Psoas muscle (tissue), 8 donors: Measurements from ENCODE around the gene RNF212. TPM values are rescaled to one million over a fixed set of nuclear protein-coding genes. Genes with fewer than 3 reads are reported as not detected.

Source experiments
- ATAC-seq, 4 donors: fragments of 200-7000 bp; cut with Tn5 transposase; one replicate each; pipeline ENCODE4 v1.9.1; 2020; ENCODE audit warnings: moderate library complexity in 3 of 4, mild to moderate bottlenecking in 2 of 4
- DNase-seq, 2 donors: peaks; one replicate each; pipeline ENCODE4 v3.0.0-alpha.2; 2020
- H3K27ac ChIP-seq: fragments of 200-600 bp; one replicate; pipeline ENCODE4 v1.8.0; 2022
- H3K27me3 ChIP-seq, 3 donors: fragments of 200-600 bp in 1 of 3; one replicate each; pipeline versions ENCODE4 v1.6.1 to v1.8.0; 2013 to 2022; ENCODE audit warnings: low read length in 2 of 3, mild to moderate bottlenecking in 2 of 3, moderate library complexity in 1 of 3; ENCODE audit not compliant: insufficient read depth in 3 of 3
- H3K36me3 ChIP-seq, 2 donors: fragments of 200-600 bp in 1 of 2; one replicate each; pipeline versions ENCODE4 v1.6.1 to v1.8.0; 2013 to 2022; ENCODE audit warnings: low read depth in 1 of 2, mild to moderate bottlenecking in 1 of 2, moderate library complexity in 1 of 2; ENCODE audit not compliant: insufficient read depth in 1 of 2
- H3K4me1 ChIP-seq: fragments of 200-600 bp; one replicate; pipeline ENCODE4 v1.8.0; 2022
- H3K4me3 ChIP-seq: fragments of 200-600 bp; one replicate; pipeline ENCODE4 v1.8.0; 2022; ENCODE audit warnings: mild to moderate bottlenecking
- H3K9me3 ChIP-seq: fragments of 200-600 bp; one replicate; pipeline ENCODE4 v1.8.0; 2022
- CTCF ChIP-seq: fragments of 200-600 bp; IDR thresholded peaks from one replicate; pipeline ENCODE4 v1.8.0; 2022; ENCODE audit warnings: antibody characterized with exemption
- WGBS, 3 donors: extraction: QIAGEN DNeasy Blood & Tissue Kit; methylation state at CpG; one replicate each; pipeline versions ENCODE4 v1.1.6 to v1.1.7; 2013; 5-methylcytosine and 5-hydroxymethylcytosine counted together
- intact Hi-C, 2 donors: fragments of 100-400 bp; cut with DNase I; formaldehyde crosslinking; loops; one replicate each; pipeline versions ENCODE4 v1.11.0 to v1.14.2; 2022
- polyA plus RNA-seq, 3 donors: library from polyadenylated mRNA; stranded (reverse); fragments of 200-250 nt; gene quantifications; one replicate each; pipeline ENCODE4 v1.2.3, GENCODE V29; 2013
- total RNA-seq, 4 donors: library from RNA; stranded (reverse); fragmentation: NEBNext Ultra II Directional in 2 of 4; extraction: Animal tissue kit (Norgen Biotek cat#: 25700) in 2 of 4; gene quantifications; one replicate each; pipeline versions ENCODE4 v1.2.1 to v1.2.4, GENCODE V29; 2021 to 2023
- donor health status: healthy with polysubstance abuse.
- donor health status: DM: no; HTN: no; CAD: no; lungs with moderate emphysema.
- donor health status: Bipolar disorder and iron deficiency.
- donor health status: healthy.
- donor health status: DM: yes; HTN: yes; CAD: no.
- donor health status: DM: no; HTN: no; CAD: no.
- donor health status: DM: no; HTN: no; CAD: no.
- donor health status: DM: yes; HTN: yes; CAD: no.

The RNF212 gene
- total and polyA plus RNA-seq, 7 donors = 0.03 to 1.5 (median 0.42) TPM

DNA sequence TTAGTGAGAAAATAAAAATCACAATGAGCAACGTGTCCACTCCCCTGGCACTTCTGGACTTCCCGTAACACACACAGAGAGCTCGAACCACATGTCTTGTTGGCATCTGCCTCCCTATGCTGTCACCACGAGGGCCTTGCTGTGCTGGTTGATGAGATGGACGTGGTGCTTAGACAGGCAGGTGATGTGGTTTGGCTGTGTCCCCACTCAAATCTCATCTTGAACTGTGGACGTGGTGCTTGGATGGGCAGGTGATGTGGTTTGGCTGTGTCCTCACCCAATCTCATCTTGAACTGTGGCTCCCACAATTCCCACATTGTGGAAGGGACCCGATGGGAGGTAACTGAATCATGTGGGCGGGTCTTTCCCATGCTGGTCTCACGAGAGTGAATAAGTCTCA, 61.9 kb downstream of the RNF212 start:
- intact Hi-C loops = no loop called here
- no peak overlapping the region for H3K4me3 ChIP-seq
- no peaks in the 10 kb centered on the region for H3K9me3 ChIP-seq
- H3K27ac ChIP-seq = no peak overlapping the region
- ATAC-seq (no peak), DNase-seq (no peak)
- H3K4me1 ChIP-seq = peaks cover 7% of the 10 kb centered on the region
- 57 to 68% (median 62%) methylated on average over 9 of the region's 9 CpGs for WGBS, 3 donors
- no peak for TF ChIP-seq CTCF
- H3K36me3 ChIP-seq = no peaks in the 10 kb centered on the region
- H3K27me3 ChIP-seq = peaks cover 0 to 69% (median 14%) of the 10 kb centered on the region in 3 donors

GRCh38 chr4:1050486-1051213, 62.7 kb downstream of the RNF212 start:
- peaks cover 0 to 65% (median 14%) of the 10 kb centered on the region in 3 donors for H3K27me3 ChIP-seq
- ATAC-seq = no peak

GRCh38 chr4:1049591-1049905, 63.8 kb downstream of the RNF212 start:
- intact Hi-C loops = no loop called here
- Histone ChIP-seq H3K27ac (no peak overlapping the region), H3K9me3 (no peaks in the 10 kb centered on the region), H3K36me3 (no peaks in the 10 kb centered on the region), H3K4me1 (peaks cover 7% of the 10 kb centered on the region), H3K4me3 (no peak overlapping the region), H3K27me3 (peaks cover 0 to 72% (median 21%) of the 10 kb centered on the region in 3 donors)
- ATAC-seq (no peak), DNase-seq (peak in 1 of 2 donors; percentile 19)
- WGBS, 3 donors = 79 to 81% (median 79%) methylated on average over 21 of the region's 21 CpGs
- no peak for TF ChIP-seq CTCF

More at GRCh38 chr4:1050486-1051213, 62.7 kb downstream of the RNF212 start:
- no peak for TF ChIP-seq CTCF
- intact Hi-C loops = no loop called here
- H3K27ac ChIP-seq = no peak overlapping the region
- peak in 1 of 2 donors; percentile 11 for DNase-seq
- 73 to 84% (median 74%) methylated on average over 40 of the region's 40 CpGs for WGBS, 3 donors
- peaks cover 7% of the 10 kb centered on the region for H3K4me1 ChIP-seq
- H3K36me3 ChIP-seq = no peaks in the 10 kb centered on the region
- H3K9me3 ChIP-seq = no peaks in the 10 kb centered on the region
- no peak overlapping the region for H3K4me3 ChIP-seq

- Histone ChIP-seq H3K27ac (no peak overlapping the region), H3K4me1 (peaks cover 7% of the 10 kb centered on the region), H3K4me3 (no peak overlapping the region), H3K27me3 (peaks cover 0 to 78% (median 22%) of the 10 kb centered on the region in 3 donors), H3K9me3 (no peaks in the 10 kb centered on the region), H3K36me3 (no peaks in the 10 kb centered on the region)
- no peak for ATAC-seq
- TF ChIP-seq CTCF = no peak
- DNase-seq = no peak
- 76 to 84% (median 79%) methylated on average over 15 to 16 of the region's 16 CpGs for WGBS, 3 donors
- intact Hi-C loops = no loop called here
Measured at GRCh38 chr4:1048773-1049590, 64.4 kb downstream of the RNF212 start.
